Hematopoietic multipotent progenitor cell treated with erythropoietin and hydrocortisone succinate and interleukin-3 and kit ligand, for 17 days (in vitro differentiated cells): ENCODE data around the gene GRM8.

ENCODE experiments used
- DNase-seq: peaks from one replicate; pipeline ENCODE4 v3.0.0-alpha.2; 2015; ENCODE audit warnings: low spot score

Gene GRM8

DNA sequence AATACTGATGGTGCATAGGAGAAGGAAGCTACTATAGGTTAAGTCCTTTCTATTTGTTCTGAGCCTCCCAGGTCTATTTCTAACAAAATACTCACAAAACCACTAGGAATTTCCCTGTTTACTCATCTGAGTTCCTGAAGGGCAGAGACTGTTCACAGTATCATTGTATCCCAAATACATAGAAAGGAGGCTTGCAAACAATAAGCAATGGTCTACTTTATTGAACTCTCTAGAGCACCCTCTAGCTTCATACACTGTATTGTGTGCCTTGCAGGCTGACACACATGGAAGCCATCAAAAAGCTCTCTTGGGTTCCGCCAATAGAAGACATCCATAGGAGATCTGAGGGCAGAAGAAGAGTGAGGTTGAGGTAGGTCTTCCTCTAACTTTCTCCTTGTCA, 826.1 kb downstream of the GRM8 start:
- DNase-seq = no peak

DNA sequence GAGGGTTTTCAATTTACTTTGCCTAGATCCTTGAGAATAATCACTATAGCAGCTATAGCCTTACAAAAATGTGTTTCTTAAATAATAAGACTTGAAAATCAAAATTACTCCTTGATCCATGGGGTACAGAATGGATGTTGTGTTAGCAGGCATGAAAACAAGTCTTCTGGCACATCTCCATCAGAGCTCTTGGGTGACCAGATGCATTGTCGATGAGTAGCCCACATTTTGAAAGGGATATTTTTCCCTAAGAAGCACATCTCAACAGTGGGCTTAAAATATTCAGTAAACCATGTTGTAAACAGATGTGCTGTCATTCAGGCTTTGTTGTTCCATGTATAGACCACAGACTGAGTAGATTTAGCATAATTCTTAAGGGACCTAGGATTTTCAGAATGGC, 827.8 kb downstream of the GRM8 start:
- no peak for DNase-seq

DNA sequence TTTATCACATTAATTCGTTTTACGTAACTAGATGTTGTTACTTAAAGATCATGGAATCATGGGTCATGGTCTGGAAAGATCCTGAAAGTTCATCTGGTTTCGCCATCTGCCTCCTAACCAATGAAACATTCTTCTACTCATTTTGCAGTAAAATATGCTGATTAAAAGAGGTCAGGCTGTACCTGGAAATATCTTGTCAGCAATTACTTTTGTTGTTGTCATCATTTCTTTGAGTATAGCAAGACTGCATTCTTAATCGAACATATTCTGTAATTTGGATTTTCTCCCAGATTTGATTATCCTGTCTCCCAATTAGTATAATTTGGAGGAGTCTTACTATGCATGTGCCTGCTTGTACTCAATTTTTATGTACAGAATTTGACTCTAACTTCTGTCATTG, 833.7 kb downstream of the GRM8 start:
- no peak for DNase-seq

DNA sequence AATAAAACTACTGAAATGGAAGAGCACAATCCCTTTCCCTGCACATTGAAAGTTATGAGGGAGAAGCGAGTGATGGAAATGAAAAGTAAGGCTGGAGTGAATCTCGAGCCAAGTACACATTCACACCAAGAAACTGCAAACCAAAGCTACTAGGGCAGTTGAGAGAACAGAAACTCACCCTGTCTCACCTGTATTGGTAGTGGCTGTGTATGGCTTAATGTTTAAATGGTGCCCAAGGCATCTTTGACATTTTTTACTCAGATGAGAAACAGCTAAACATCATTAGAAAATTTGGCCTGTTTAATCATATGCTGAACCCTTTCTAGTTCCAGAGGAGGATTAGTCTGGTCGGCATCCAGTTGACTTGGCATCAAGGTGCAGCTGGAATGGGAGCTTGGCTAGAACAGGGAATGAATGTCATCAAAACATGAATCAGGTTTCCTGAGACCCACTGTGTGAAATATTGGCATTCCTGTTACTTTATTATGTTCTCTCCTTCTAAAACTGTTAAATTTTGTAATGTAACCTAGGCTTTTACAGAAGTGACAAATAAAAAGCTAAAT, 840.8 kb downstream of the GRM8 start:
- no peak for DNase-seq

DNA sequence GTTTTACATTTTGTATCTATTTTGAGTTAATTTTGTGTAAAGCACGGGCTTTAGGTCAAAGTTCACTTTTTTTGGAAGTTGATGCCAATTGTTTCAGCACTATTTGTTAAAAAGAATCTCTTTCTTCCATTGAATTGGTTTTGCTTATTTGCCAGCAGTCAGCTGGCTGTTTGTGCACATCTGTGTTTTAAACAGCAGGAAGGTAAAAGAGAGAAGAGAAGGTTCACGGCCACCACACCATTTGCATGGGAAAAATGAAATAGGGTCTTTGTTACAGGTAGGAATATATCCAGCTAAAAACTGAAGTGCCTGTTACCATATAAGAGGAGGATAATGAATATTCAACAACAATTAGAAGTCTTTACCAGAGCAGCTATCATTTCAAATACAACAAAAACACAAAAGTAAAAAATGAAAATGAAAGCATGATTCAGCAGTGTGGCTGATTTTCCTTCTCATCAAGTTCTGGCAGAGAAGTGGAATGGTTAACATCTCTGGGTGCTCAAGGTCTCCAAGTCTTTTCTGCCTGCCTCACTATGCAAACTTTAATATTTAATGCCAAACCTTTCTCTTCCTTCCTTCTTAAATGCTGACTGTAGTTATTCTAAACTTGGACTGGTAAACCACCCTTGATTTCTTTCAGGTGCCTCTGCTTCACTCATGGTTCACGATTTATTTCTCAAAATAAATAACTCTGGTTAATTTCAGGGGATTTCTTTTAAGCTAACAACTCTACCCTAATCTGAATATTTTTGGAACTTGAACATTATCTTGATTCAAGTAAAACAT, 841.5 kb downstream of the GRM8 start:
- no peak for DNase-seq

DNA sequence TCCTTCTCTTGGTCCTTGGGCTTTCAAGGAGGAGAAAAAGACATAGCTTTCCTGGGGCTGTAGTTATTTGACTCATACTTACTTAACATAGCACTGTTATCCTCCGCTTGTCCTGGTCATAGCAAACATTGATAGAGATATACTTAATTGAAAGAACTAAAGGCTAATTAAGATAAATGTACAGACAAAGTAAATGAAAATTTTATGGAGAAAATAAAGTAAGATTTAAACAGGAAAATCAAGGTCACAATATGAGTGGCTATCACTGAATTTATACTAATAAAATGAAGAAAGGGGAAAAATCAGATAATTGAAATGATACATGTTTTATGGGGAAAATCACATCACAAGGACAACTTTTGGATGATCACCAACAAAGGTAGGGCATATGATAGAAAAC, 849.7 kb downstream of the GRM8 start:
- no peak for DNase-seq

DNA sequence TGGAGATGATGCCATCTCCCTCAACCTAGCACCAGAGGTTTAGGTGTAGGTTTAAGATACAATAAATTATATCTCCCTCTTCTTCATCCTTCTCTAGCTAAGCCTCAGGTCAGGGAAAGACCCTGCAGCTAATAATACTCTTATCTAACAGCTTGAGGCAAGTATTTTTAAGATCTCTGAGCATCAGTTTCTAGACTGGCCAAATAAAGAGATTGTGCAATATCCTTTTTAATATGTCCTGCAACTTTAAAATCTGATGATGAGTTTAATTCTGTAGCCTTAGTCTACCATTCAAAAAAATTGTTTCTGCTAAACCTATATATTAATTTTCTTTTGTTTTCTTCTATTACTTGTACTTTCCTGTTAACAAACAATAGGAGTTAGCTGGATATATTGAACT, 850.8 kb downstream of the GRM8 start:
- no peak for DNase-seq

DNA sequence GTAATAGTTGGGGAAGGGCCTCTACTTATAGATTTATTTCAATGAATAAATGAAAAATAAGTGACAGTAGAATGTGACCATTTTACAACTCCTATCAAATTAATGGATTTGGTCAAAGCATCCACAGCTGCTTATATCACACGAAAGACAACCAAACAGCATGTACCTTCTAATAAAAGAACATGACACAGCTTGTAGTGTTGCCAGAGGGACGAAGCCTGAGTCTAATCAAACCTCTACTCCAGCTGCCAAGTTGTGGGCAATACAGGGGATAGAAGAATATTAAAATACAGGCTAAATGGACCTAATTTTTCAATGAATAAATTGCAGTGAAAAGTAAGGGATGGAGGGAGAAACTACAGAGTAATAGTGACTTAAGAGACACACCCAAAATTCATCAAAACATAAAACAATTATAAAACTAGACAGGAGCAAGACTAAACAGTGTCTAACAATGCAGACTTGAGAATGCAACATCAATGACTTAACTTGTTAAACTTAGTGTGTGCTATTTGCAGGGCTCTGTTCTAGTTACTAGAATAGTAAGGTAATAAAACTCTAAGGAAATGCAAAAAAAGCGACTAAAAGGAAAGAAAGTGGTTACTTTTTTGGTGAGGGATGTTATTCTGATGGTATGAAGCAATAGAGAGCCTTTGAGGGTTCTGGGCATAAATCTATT, 853.8 kb downstream of the GRM8 start:
- no peak for DNase-seq

DNA sequence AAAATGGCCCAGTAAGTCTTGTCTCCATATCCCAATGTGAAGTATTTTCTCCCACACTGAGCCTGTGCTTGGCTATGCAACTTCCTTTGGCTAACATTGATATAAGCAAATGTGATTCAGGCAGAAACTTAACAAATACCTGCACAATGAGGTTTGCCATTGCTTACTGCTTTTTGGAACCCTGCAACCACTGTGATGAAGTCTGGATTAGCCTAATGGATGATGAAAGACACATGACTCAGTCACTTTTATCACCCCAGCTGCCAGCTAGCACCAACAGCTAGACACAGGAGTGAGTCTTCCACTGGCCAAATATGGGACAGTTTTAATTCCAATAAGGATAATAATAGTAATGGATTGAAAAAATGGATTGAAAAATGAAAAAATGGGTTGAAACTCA, 854.5 kb downstream of the GRM8 start:
- DNase-seq = no peak

DNA sequence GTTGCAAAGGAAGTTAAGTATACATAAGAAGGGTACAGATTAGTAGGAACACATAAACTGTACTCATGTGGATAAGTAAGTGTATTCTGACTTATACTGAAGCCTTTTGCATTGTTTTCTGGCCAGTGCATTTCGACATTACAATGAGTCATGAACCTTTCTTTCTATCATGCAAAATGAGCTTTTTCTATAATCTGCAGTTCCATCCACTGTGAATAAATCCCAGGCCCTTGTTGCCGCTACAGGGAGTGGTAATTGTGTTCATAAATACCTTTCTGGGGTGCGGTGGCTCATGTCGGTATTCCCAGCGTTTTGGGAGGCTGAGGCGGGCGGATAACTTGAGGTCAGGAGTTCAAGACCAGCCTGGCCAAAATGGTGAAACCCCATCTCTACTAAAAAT, 858.3 kb downstream of the GRM8 start:
- DNase-seq = no peak
